IMR-90 (cell line): Measurements from ENCODE around the gene MAP3K5. TPM values are rescaled to one million over a fixed set of nuclear protein-coding genes. Genes with fewer than 3 reads are reported as not detected.
A peak's percentile ranks its signal among the peaks of the same experiment; 100 is the strongest.

Experiments used
- ATAC-seq: fragments of 200-7000 bp; cut with Tn5 transposase; 2 replicates; pipeline ENCODE4 v1.9.1; 2020; ENCODE audit warnings: low read depth, mild to moderate bottlenecking, moderate library complexity
- BruUV-seq: library from RNA; stranded (reverse); fragments of 400-500 nt; replicated peaks from 2 replicates; lab custom pipeline; 2021; lab: Mats Ljungman, UMichigan
- CTCF ChIA-PET: fragments of 300-600 bp; formaldehyde crosslinking; extraction: SDS; loops from one replicate; lab custom pipeline; 2021; ENCODE audit warnings: antibody characterized with exemption; lab: Yijun Ruan, JAX
- POLR2A ChIA-PET: fragments of 300-600 bp; sonication (Branson Sonifier 250); formaldehyde crosslinking; loops from one replicate; lab custom pipeline; 2022; ENCODE audit warnings: antibody characterized with exemption; ENCODE audit not compliant: unreplicated experiment; lab: Charles Lee
- DNase-seq: peaks from one replicate; pipeline ENCODE4 v3.0.0; 2013
- H2AFZ ChIP-seq: replicated peaks from 2 replicates; pipeline ENCODE3; 2013; ENCODE audit warnings: low read length, mild to moderate bottlenecking; ENCODE audit not compliant: poor library complexity
- H2AK5ac ChIP-seq: 2 replicates; pipeline ENCODE4 v1.6.1; 2013; ENCODE audit warnings: low read depth, low read length, inconsistent platforms
- H2AK9ac ChIP-seq: replicated peaks from 2 replicates; pipeline ENCODE3; 2013; ENCODE audit warnings: mild to moderate bottlenecking, low read depth, low read length, moderate library complexity; ENCODE audit not compliant: poor library complexity
- H2BK120ac ChIP-seq: 2 replicates; pipeline ENCODE4 v1.6.1; 2013; ENCODE audit warnings: low read depth, low read length, inconsistent platforms
- H2BK15ac ChIP-seq: 3 replicates; pipeline ENCODE4 v1.6.1; 2013; ENCODE audit warnings: low read depth, low read length, inconsistent platforms
- H2BK20ac ChIP-seq: 2 replicates; pipeline ENCODE4 v1.6.1; 2013; ENCODE audit warnings: low read depth, mild to moderate bottlenecking, inconsistent platforms, low read length, moderate library complexity
- H2BK5ac ChIP-seq: 2 replicates; pipeline ENCODE4 v1.6.1; 2013; ENCODE audit warnings: mild to moderate bottlenecking, low read depth, low read length, inconsistent platforms; ENCODE audit not compliant: poor library complexity, severe bottlenecking
- H3K14ac ChIP-seq: replicated peaks from 2 replicates; pipeline ENCODE4 v1.6.1; 2013; ENCODE audit warnings: low read depth, low read length, inconsistent platforms
- H3K18ac ChIP-seq: 2 replicates; pipeline ENCODE4 v1.6.1; 2013; ENCODE audit warnings: low read depth, low read length, control low read depth
- H3K23ac ChIP-seq: 2 replicates; pipeline ENCODE4 v1.6.1; 2013; ENCODE audit warnings: low read depth, low read length, inconsistent platforms
- H3K27ac ChIP-seq: 2 replicates; pipeline ENCODE4 v1.5.1; 2013; ENCODE audit warnings: mild to moderate bottlenecking, control low read depth, low read length; ENCODE audit not compliant: insufficient read depth
- H3K27me3 ChIP-seq: 2 replicates; pipeline ENCODE4 v1.6.1; 2013; ENCODE audit warnings: low read length; ENCODE audit not compliant: control insufficient read depth, insufficient read depth
- H3K36me3 ChIP-seq: 2 replicates; pipeline ENCODE4 v1.6.1; 2013; ENCODE audit warnings: low read length, mixed read lengths; ENCODE audit not compliant: control insufficient read depth, insufficient read depth
- H3K4ac ChIP-seq: 2 replicates; pipeline ENCODE4 v1.6.1; 2013; ENCODE audit warnings: low read depth, low read length, inconsistent platforms
- H3K4me1 ChIP-seq: 2 replicates; pipeline ENCODE4 v1.6.1; 2013; ENCODE audit warnings: low read length, mixed read lengths; ENCODE audit not compliant: control insufficient read depth, insufficient read depth
- H3K4me2 ChIP-seq: 2 replicates; pipeline ENCODE4 v1.6.1; 2013; ENCODE audit warnings: low read depth, mild to moderate bottlenecking, control low read depth, low read length, moderate library complexity
- H3K4me3 ChIP-seq: 2 replicates; pipeline ENCODE4 v1.5.1; 2013; ENCODE audit warnings: low read depth, mild to moderate bottlenecking, control low read depth, low read length, moderate library complexity; ENCODE audit not compliant: insufficient read depth
- H3K56ac ChIP-seq: 2 replicates; pipeline ENCODE4 v1.6.1; 2013; ENCODE audit warnings: low read length, inconsistent platforms; ENCODE audit not compliant: insufficient read depth; ENCODE audit errors: extremely low read depth
- H3K79me1 ChIP-seq, 2 experiments: 2 replicates each; pipeline ENCODE4 v1.6.1; 2013; ENCODE audit warnings: low read length in 2 of 2, inconsistent platforms in 1 of 2, low read depth in 1 of 2
- H3K9ac ChIP-seq: 2 replicates; pipeline ENCODE4 v1.6.1; 2013; ENCODE audit warnings: low read depth, low read length, control low read depth
- H3K9me1 ChIP-seq: 2 replicates; pipeline ENCODE4 v1.6.1; 2013; ENCODE audit warnings: low read length, inconsistent platforms; ENCODE audit not compliant: insufficient read depth
- H3K9me3 ChIP-seq: 2 replicates; pipeline ENCODE4 v1.6.1; 2013; ENCODE audit warnings: low read length; ENCODE audit not compliant: control insufficient read depth, insufficient read depth
- H4K20me1 ChIP-seq: 2 replicates; pipeline ENCODE4 v1.6.1; 2013; ENCODE audit warnings: low read length, inconsistent platforms; ENCODE audit not compliant: insufficient read depth
- H4K5ac ChIP-seq: 2 replicates; pipeline ENCODE4 v1.6.1; 2013; ENCODE audit warnings: mild to moderate bottlenecking, low read depth, low read length, control low read depth
- H4K8ac ChIP-seq, 2 experiments: 2 replicates each; pipeline ENCODE4 v1.6.1; 2013; ENCODE audit warnings: low read depth in 2 of 2, low read length in 2 of 2, control low read depth in 1 of 2, inconsistent platforms in 1 of 2
- H4K91ac ChIP-seq: 2 replicates; pipeline ENCODE4 v1.6.1; 2013; ENCODE audit warnings: low read depth, low read length, inconsistent platforms; ENCODE audit not compliant: insufficient read depth
- BHLHE40 ChIP-seq: fragments of 150-350 bp; IDR thresholded peaks from 2 replicates; pipeline ENCODE4 v1.6.1; 2016; ENCODE audit warnings: mild to moderate bottlenecking, low read depth, low read length
- CEBPB ChIP-seq: IDR thresholded peaks from 2 replicates; pipeline ENCODE4 v1.6.1; 2012; ENCODE audit warnings: low read depth, low read length, improper control_type of control experiment
- CTCF ChIP-seq: conservative IDR thresholded peaks from 2 replicates; pipeline ENCODE4 v1.5.1; 2012; ENCODE audit warnings: mild to moderate bottlenecking, low read depth, low read length, improper control_type of control experiment
- FOS ChIP-seq: fragments of 150-350 bp; IDR thresholded peaks from 2 replicates; pipeline ENCODE4 v1.6.1; 2016; ENCODE audit warnings: low read depth, low read length
- MAFK ChIP-seq: IDR thresholded peaks from 2 replicates; pipeline ENCODE4 v1.6.1; 2012; ENCODE audit warnings: low read depth, low read length, improper control_type of control experiment
- MAZ ChIP-seq: IDR thresholded peaks from 2 replicates; pipeline ENCODE4 v1.6.1; 2012; ENCODE audit warnings: low read depth, mild to moderate bottlenecking, low read length, improper control_type of control experiment, moderate library complexity, borderline replicate concordance
- MXI1 ChIP-seq: IDR thresholded peaks from 2 replicates; pipeline ENCODE4 v1.6.1; 2012; ENCODE audit warnings: low read depth, mild to moderate bottlenecking, low read length, moderate library complexity, borderline replicate concordance
- NFE2L2 ChIP-seq: fragments of 150-350 bp; IDR thresholded peaks from 2 replicates; pipeline ENCODE4 v1.6.1; 2016; ENCODE audit warnings: low read depth, mild to moderate bottlenecking, low read length
- POLR2A ChIP-seq: IDR thresholded peaks from 2 replicates; pipeline ENCODE4 v1.6.1; 2012; ENCODE audit warnings: mild to moderate bottlenecking, low read depth, low read length
- RAD21 ChIP-seq: IDR thresholded peaks from 2 replicates; pipeline ENCODE4 v1.6.1; 2012; ENCODE audit warnings: low read length, improper control_type of control experiment
- RFX5 ChIP-seq: IDR thresholded peaks from 2 replicates; pipeline ENCODE4 v1.8.0; 2012; ENCODE audit warnings: low read depth, mild to moderate bottlenecking, low read length, moderate library complexity
- USF2 ChIP-seq: fragments of 150-350 bp; IDR thresholded peaks from 2 replicates; pipeline ENCODE4 v1.6.1; 2017; ENCODE audit warnings: mild to moderate bottlenecking, antibody characterized with exemption, low read length, low read depth
- WGBS, 2 experiments: methylation state at CpG; one replicate each; pipeline versions ENCODE4 v1.1.5 to v1.1.7; 2013; ENCODE audit warnings: missing lambda C conversion rate in 2 of 2; ENCODE audit not compliant: insufficient read length in 1 of 2; ENCODE audit errors: extremely low coverage in 2 of 2; 5-methylcytosine and 5-hydroxymethylcytosine counted together
- dilution Hi-C: fragments of 300-500 bp; cut with HindIII; formaldehyde crosslinking; loops from one replicate; pipeline ENCODE4 v1.14.3; 2018; ENCODE audit warnings: low sequenced_read_pairs; ENCODE audit not compliant: unreplicated experiment
- in situ Hi-C: fragments of 300-500 bp; cut with MboI; formaldehyde crosslinking; loops from 3 replicates; pipeline ENCODE4 v1.14.3; 2019; ENCODE audit warnings: low sequenced_read_pairs, inconsistent platforms, mixed read lengths
- intact Hi-C: fragments of 100-400 bp; cut with micrococcal nuclease; formaldehyde crosslinking; loops from 2 replicates; pipeline ENCODE4 v1.10.0; 2022
- polyA plus RNA-seq, 3 experiments: library from polyadenylated mRNA; depleted of rRNA; stranded (reverse); fragments of >200 nt; gene quantifications; 2 replicates each; pipeline ENCODE4 v1.2.3, GENCODE V29; 2012; ENCODE audit warnings: low replicate concordance in 1 of 3
- total RNA-seq: library from RNA; depleted of rRNA; stranded (reverse); fragments of >200 nt; gene quantifications from 2 replicates; pipeline ENCODE4 v1.2.3, GENCODE V29; 2012

The MAP3K5 gene
- total and polyA plus RNA-seq, 2 of the 4 experiments (the other 2 are of a cell fraction), result 5.4 to 17.6 TPM

GRCh38 chr6:136795386-136795785 is 3.1 kb upstream of the MAP3K5 start:
- no peak overlapping the region for H2AK5ac ChIP-seq
- H3K9me3 ChIP-seq, result no peaks in the 10 kb centered on the region
- intact Hi-C loops (loop anchor here (10.0 kb wide), 1 partner anchor 451 kb away; no protein-coding TSS in a partner anchor), in situ Hi-C loops (loop anchor here (25.0 kb wide), 1 partner anchor 508 kb away; the partner anchor contains the start of gene BCLAF1), dilution Hi-C loops (no loop called here)
- no peaks in the 10 kb centered on the region for H3K36me3 ChIP-seq
- no peak overlapping the region for H4K91ac ChIP-seq
- peak overlapping the region; percentile 76 for H2BK5ac ChIP-seq
- TF ChIP-seq POLR2A (no peak), USF2 (no peak), MXI1 (no peak), NFE2L2 (no peak), RFX5 (no peak), FOS (no peak), CEBPB (no peak), CTCF (no peak), BHLHE40 (no peak), MAZ (no peak), RAD21 (no peak), MAFK (no peak)
- no peaks in the 10 kb centered on the region for H3K9me1 ChIP-seq
- no peak overlapping the region for H3K4me2 ChIP-seq
- H3K4ac ChIP-seq, result peak overlapping the region; percentile 34; the same call in 1 of the 2 replicates
- no peak overlapping the region for H3K56ac ChIP-seq
- no peak overlapping the region for H3K23ac ChIP-seq
- H3K14ac ChIP-seq, result no peak overlapping the region
- H3K79me1 ChIP-seq, result peaks cover 0 to 14% of the 10 kb centered on the region in 2 experiments; a peak in 1 of 4 replicates
- ChIA-PET POLR2A (no interaction called here), CTCF (interaction anchor here (1.1 to 1.9 kb wide), 2 partner anchors 151 to 212 kb away, joined by 5 to 7 read pairs; no protein-coding TSS in a partner anchor)
- no peak overlapping the region for H2BK15ac ChIP-seq
- H3K4me3 ChIP-seq, result no peak overlapping the region
- no peak overlapping the region for H4K5ac ChIP-seq
- no TSS peak for BruUV-seq
- H4K8ac ChIP-seq, result no peak overlapping the region
- peaks cover 2% of the 10 kb centered on the region; the same call in 1 of the 2 replicates for H3K4me1 ChIP-seq
- no peaks in the 10 kb centered on the region for H3K27me3 ChIP-seq
- no peak overlapping the region for H2AFZ ChIP-seq
- H4K20me1 ChIP-seq, result no peaks in the 10 kb centered on the region
- no peak overlapping the region for H3K18ac ChIP-seq
- H3K27ac ChIP-seq, result no peak overlapping the region
- DNase-seq (no peak), ATAC-seq (no peak)
- H2AK9ac ChIP-seq, result no peak overlapping the region
- H2BK20ac ChIP-seq, result 0 out of 2 replicates have a peak overlapping the region, but pooled peaks have one; percentile 46
- WGBS, 2 experiments, result 80% methylated on average over 1 of the region's 2 CpGs; no CpG with 5 or more reads in 1 of the 2 experiments
- H2BK120ac ChIP-seq, result no peak overlapping the region
- no peak overlapping the region for H3K9ac ChIP-seq
